GM19193 (cell line): ENCODE results near the gene BRD7.

Source experiments
- POLR2A ChIP-seq: IDR thresholded peaks from 4 replicates; pipeline ENCODE4 v1.6.1; 2011; ENCODE audit not compliant: insufficient read depth, insufficient read length; ENCODE audit errors: extremely low read depth

Gene BRD7

GRCh38 chr16:50309527-50310307, 59.1 kb downstream of the BRD7 start:
- TF ChIP-seq POLR2A: no peak

DNA sequence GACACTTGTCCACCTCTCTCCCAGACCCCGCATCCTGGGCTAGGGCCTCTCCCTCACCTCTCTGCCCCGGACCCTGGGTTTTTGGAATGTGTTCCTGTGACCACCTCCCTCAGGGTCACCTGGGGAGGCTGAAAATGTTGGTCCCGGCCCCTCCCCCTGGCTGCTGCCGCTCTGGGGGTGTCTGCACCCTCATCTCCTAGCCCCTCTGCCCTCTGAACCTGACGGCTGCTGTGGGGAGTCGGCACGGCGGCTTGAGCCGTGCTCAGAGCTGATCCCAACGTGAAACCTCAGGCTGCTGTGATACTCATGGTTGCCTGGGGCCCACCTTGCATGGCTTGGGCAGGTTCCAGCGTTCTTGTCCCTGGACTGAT, 59.6 kb downstream of the BRD7 start:
- TF ChIP-seq POLR2A: no peak

- TF ChIP-seq POLR2A: no peak
Observed at GRCh38 chr16:50308237-50308965, 60.4 kb downstream of the BRD7 start.

GRCh38 chr16:50306287-50306686, 62.5 kb downstream of the BRD7 start:
- no peak for TF ChIP-seq POLR2A

GRCh38 chr16:50305441-50306061, 63.2 kb downstream of the BRD7 start:
- TF ChIP-seq POLR2A: no peak

GRCh38 chr16:50304467-50305440, 64.0 kb downstream of the BRD7 start:
- no peak for TF ChIP-seq POLR2A

- no peak for TF ChIP-seq POLR2A
Observed at GRCh38 chr16:50303605-50304466, 65.0 kb downstream of the BRD7 start.

DNA sequence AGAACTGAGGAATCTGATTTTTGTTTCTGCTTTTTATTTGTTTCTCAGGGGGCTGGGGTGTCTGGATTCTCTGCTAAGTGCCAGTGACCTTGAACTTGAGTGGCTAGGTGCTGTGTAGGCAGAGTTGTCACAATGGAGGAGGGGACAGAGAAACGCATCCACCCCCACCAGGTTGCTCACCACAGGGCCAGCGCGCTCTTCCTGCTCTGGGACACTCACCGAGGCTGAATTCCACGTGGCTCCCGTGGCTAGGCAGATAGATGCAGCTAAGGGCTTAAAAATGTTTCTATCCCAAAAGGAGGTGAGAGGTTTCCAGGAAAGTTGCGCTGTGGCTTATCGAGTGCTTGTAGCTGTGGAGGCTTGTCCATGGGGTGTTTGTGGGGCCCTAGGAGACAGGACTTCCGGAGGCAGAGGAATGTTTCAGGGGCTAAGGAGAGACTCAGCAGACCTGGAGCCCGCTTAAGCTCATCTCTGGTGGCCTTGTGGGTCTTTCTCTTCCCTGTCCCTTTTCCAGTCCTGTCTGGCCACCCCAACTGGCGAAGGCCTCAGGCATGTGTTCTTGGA, 65.7 kb downstream of the BRD7 start:
- no peak for TF ChIP-seq POLR2A

DNA sequence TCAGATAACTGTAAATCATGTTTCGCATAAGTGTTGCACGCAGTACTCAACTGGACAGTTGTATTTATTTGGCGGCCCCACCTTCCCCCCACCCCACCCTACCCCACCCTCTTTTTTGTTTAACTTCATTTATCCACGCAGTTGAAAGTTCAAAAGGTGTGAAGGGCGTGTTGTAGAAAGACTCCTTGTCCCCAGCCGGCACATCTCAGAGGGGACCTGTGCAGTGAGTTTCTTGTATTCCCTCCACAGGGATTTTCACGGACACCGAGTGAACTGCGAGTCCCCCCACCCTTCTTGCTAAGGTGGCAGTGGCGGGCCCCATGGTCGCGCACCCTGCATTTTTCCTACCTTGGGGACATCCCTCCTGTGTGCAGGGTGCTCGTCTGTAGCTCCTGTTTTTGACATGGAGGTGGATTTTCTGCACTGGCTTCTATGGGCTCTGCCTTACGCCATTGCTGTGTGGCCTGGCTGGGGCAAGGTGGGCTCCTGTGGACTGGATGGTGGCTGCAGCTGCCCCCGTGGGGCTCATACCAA, 66.2 kb downstream of the BRD7 start:
- TF ChIP-seq POLR2A: no peak

- TF ChIP-seq POLR2A: no peak
Observed at GRCh38 chr16:50301626-50302471, 66.9 kb downstream of the BRD7 start.

- no peak for TF ChIP-seq POLR2A
Observed at GRCh38 chr16:50300942-50301625, 67.7 kb downstream of the BRD7 start.
